HG02759 (cell line): Measurements from ENCODE around the gene MYLK.

Source experiments
- ATAC-seq: cut with Tn5 transposase; IDR thresholded peaks from one replicate; pipeline ENCODE4 v1.9.1; 2021; ENCODE audit warnings: mild to moderate bottlenecking, moderate library complexity; ENCODE audit not compliant: unreplicated experiment

MYLK gene

DNA sequence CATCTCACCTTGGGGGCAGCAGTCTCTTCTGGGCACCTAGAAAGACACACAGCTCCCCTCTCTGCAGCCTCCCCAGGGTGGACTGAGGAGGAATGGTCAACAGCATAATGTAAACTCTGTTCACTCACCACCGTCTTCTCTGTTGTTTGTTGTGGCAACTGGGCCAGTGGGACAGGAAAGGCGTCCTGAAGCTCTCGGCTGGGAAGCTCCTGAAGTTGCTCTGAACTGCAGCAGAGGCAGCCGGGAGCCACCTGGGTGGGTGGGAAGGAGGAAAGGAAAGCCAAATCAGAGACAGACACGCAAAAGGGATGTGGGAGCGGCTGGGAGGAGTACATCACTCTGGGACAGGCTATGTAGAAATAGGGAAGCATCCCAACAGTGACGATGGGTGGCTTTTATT, 52.7 kb downstream of the MYLK start:
- no peak for ATAC-seq

DNA sequence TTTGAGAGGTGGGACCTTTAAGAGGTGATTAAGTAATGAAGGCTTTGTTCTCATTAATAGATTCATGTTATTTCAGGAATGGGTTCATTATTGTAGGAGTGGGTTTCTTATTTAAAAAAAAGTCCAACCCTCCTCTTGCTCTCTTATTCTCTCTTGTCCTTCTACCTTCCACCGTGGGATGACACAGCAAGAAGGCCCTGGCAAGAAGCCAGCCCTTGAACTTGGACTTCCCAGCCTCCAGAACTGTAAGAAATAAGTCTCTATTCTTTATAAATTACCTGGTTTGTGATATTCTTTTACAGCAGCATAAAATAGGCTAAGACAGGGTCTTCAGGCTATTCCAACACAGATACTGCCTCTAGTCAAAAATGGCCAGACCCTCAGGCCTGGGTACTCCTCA, 62.2 kb downstream of the MYLK start:
- no peak for ATAC-seq

- no peak for ATAC-seq
Observed at GRCh38 chr3:123819949-123820348, 64.2 kb downstream of the MYLK start.

- ATAC-seq, result no peak
Observed at GRCh38 chr3:123818921-123819429, 65.2 kb downstream of the MYLK start.

DNA sequence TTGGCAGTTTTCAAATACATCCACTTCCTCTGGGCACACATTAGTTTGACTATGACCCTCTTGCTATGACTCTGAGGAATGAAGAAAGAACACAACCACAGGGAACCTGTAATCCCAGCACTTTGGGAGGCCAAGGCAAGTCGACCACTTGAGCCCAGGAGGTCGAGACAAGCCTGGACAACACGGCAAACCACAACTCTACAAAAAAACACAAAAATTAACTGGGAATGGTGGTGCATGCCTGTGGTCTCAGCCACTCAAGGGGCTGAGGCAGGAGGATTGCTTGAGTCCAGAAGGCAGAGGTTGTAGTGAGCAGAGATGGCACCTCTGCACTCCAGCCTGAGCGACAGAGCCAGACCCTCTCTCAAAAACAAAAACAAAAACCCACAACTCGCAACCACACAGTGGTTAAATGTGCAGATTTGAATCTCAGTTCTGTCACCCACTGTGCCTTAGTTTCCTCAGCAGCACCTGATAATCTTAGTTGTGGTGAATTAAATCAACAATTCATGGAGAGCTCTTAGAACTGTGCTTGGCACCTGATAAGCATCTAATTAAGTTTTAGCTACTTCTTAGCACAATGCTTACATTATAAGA, 65.7 kb downstream of the MYLK start:
- ATAC-seq, result no peak

GRCh38 chr3:123817413-123817812, 66.7 kb downstream of the MYLK start:
- ATAC-seq, result no peak

- ATAC-seq, result no peak
Observed at GRCh38 chr3:123816673-123817207, 67.4 kb downstream of the MYLK start.

DNA sequence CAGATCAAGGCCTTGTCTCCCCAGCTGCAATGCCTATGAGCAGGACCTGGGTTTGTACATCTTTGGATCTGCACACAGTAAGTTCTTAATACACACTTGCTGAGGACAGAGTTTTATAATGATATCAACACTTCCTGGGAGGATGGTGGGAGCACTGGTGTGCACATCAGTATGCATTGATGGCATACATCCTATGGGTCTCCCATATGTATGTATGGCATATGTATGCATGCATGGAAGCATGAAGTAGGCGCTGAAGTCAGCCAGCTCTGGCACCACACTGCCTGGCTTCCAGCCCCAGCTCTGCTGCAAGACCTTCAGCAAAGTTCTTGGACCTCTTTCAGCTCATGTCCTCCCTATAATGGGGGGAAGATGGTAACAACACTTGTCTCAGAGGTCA, 68.2 kb downstream of the MYLK start:
- ATAC-seq, result no peak

DNA sequence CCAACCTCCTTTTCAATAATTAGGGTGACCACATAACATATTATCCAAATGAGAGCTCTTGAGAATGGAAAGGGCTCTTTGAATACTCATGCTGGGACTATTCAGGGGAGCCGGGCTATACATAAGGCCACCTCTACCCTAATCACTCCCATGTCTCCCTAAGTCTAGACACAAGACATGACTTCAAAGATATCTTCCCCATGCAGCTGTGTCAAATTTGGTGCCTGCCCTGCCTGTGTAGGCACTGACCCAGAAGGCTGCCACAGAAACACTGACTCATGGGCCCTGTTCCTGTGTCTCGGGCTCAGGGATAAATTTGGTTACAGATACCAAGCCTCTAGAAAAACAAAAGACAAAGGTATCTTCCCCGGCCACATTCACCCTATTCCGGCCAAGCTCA, 70.3 kb downstream of the MYLK start:
- ATAC-seq, result no peak

DNA sequence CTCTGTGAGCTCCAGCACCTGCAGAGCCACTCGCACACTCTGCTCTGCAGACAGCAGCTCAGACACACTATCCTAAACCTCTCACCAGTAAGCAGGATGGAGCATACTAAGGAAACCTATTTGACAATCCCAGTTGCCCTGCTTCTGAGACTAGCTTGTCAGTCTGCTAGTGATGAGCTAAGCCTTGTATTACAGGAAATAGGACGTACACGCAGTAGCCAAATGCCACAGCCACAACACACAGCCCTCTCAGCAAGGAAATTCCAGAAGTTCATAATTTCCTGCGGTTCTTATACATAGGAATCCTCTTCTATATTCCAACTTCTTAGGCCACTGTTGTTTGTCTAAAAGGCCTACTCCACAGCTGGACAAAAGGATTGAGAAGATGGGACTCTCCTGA, 74.5 kb downstream of the MYLK start:
- ATAC-seq, result no peak

- ATAC-seq, result no peak
Observed at GRCh38 chr3:123808812-123809211, 75.3 kb downstream of the MYLK start.

DNA sequence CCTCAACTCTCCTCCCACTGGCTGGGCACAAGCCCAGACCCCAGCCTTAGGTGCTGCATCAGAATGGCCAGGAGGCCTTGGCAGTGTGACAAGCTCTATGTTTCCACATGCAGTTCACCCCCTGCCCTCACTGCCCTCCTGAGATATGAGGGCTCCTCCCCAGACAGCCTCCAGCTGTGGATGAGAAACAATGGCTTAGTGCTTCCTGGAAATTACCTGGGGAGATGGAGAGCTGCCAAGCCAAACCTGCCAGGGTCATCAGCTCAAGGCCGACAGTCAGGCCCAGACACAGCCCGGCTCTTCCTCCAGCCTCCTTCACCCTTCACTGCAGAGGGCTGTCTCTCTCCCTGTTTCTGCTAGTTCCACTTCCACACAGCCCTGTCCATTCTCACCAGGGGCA, 76.3 kb downstream of the MYLK start:
- no peak for ATAC-seq

DNA sequence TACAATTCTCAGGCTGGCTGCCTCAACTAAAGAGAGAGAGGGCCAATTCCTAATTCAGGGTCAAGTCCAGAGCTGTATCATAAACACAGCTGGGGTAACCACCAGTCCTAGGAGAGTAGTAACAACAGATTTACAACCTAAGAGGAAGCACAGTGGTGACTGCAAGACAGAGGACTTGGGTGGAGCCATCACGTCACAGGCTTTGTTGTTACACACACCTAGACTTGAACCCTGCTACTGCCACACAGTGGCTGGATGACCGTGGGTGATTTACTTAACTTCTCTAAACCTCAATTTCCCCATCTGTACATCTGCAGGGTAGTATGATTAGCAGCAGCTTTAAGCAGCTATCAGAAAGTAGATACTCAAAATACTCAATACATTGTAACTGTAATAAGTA, 78.6 kb downstream of the MYLK start:
- no peak for ATAC-seq

GRCh38 chr3:123805101-123805500, 79.0 kb downstream of the MYLK start:
- no peak for ATAC-seq

DNA sequence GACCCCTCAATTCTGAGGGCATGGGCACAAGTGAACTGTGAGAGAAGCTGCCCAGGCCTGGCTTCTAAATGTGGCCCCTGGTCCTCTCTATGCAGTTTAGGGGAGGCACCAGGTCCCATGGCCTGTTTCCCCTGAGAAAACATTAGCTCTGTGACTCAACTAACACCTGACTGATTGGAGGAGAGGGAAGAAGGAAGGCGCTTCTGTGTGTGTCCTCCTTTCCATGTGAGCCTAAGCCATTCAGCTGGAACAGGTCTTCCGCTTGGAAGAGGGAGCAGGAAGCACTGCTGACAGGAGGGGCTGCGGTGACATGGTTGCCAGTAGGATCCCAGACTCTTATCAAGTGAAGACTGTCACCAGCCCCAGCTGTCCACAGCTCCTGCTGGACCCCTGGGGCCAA, 79.5 kb downstream of the MYLK start:
- ATAC-seq, result no peak

DNA sequence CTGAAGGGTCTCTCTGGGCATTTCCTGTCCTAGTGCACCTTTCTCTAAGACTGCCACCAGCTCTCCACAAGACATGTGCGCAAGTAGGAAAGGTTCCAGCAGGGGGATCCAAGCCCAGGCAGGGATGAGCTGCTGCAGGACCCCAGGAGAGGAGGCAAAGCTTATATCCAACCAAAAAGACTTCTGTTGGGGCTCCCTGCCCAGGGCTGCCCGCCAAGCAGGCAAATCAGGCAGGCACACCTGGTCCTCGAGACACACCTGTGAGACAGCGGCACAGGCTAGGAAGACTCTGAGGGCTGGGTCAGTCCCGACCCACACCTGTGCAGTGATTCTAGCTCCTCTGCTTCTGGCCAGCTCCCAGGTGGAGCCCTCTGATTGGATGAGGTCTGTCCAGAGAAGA, 80.6 kb downstream of the MYLK start:
- no peak for ATAC-seq

DNA sequence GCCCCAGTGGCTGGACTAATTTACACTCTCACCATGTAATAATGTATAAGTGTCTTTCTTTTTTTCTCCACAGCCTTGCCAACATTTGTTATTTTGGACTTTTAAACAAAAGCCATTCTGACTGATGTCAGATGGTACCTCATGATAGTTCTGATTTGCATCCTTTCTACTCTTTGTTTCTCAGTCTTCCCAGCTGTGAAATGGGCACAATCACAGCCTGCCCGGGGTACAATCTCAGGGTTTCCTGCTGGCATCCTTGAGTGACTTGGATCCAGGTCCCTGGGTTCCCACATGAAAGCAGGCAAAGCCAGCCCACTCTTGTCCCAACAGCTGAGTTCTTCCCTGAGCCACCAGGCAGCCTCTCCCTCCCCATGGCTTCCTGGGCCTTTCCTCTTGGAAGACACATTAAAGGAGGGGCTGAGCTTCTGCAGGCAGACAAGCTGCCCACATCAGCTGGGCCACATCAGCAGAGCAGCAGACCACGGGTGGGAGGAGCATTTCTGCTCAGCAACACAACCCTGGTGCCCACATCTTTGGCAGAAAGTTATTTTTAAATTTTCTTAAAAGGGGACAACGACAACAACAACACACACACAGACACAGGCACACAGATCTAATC, 82.0 kb downstream of the MYLK start:
- no peak for ATAC-seq

DNA sequence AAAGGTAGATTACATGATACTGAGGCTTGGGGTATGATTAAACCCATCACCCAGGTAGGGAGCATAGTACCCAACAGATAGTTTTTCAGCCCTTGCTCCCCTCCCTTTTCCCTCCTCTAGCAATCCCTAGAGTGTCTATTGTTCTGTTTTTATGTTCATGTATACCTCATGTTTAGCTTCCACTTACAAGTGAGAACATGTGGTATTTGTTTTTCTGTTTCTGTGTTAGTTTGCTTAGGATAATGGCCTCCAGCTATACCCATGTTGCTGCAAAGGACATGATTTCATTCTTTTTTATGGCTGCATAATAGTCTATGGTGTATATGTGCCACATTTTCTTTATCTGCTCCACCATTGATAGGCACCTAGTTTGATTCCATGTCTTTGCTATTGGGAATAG, 82.7 kb downstream of the MYLK start:
- ATAC-seq, result no peak

- no peak for ATAC-seq
Observed at GRCh38 chr3:123800362-123800682, 83.8 kb downstream of the MYLK start.

GRCh38 chr3:123799544-123800361, 84.4 kb downstream of the MYLK start:
- ATAC-seq, result no peak

- ATAC-seq, result no peak
Observed at GRCh38 chr3:123798550-123798949, 85.6 kb downstream of the MYLK start.
